SH-SY5Y (cell line): ENCODE results near the gene RAPGEF1.

ENCODE experiments used
- GATA2 ChIP-seq: IDR thresholded peaks from 2 replicates; pipeline ENCODE4 v1.6.1; 2011; ENCODE audit warnings: mild to moderate bottlenecking, low read depth, low read length
- GATA3 ChIP-seq: IDR thresholded peaks from 2 replicates; pipeline ENCODE4 v1.6.1; 2011; ENCODE audit warnings: low read depth, mild to moderate bottlenecking, low read length, moderate library complexity

GRCh38 chr9:131772940-131773339 is 33.1 kb upstream of the RAPGEF1 start:
- TF ChIP-seq GATA2 (no peak), GATA3 (no peak)
